ENCODE data around the gene KNCN.

Gene KNCN

GRCh38 chr1:46517010-46517600, 34.3 kb downstream of the KNCN start (continued):
- TF ChIP-seq ZNF16 (tag by site-specific recombination; IDR thresholded peaks at IDR 0.05; ENCODE audit: low read depth), result no peak
- TF ChIP-seq ZNF266 (tag by site-specific recombination; IDR thresholded peaks at IDR 0.05; ENCODE audit: low read depth), result no peak
- TF ChIP-seq ZNF624 (tag by site-specific recombination; IDR thresholded peaks at IDR 0.05), result no peak

- Histone ChIP-seq H3K9me3 (ENCODE audit: control insufficient read depth, insufficient read depth, low read depth, low read length) (no peaks in the 10 kb centered on the region), H3K4me3 (ENCODE audit: low read depth, low read length) (no peak overlapping the region), H3K4me1 (ENCODE audit: control insufficient read depth, insufficient read depth, low read length) (no peaks in the 10 kb centered on the region; the same call in 1 of the 2 replicates), H3K27ac (ENCODE audit: extremely low read depth, low read depth, low read length) (no peak overlapping the region), H3K36me3 (ENCODE audit: control insufficient read depth in 2 of 2, insufficient read depth in 1 of 2, low read length in 2 of 2) (no peaks in the 10 kb centered on the region)
- TF ChIP-seq ZNF830 (tag by site-specific recombination; IDR thresholded peaks at IDR 0.05; ENCODE audit: low read depth), result no peak
- no peak for TF ChIP-seq ZNF555 (tag by site-specific recombination; conservative IDR thresholded peaks at IDR 0.05)
- no peak for TF ChIP-seq PRDM4 (tag by site-specific recombination; IDR thresholded peaks at IDR 0.05)
- no peak for TF ChIP-seq ZNF692 (tag by site-specific recombination; IDR thresholded peaks at IDR 0.05)
- TF ChIP-seq ZNF423 (tag by site-specific recombination; IDR thresholded peaks at IDR 0.05), result no peak
- no peak for TF ChIP-seq ZNF350 (tag by site-specific recombination; IDR thresholded peaks at IDR 0.05)
- no peak for TF ChIP-seq ZBTB44 (tag by site-specific recombination; IDR thresholded peaks at IDR 0.05)
- TF ChIP-seq ZNF292 (tag by site-specific recombination; IDR thresholded peaks at IDR 0.05; ENCODE audit: borderline replicate concordance, low read depth), result no peak
- TF ChIP-seq EGR2 (tag by site-specific recombination; IDR thresholded peaks at IDR 0.05; ENCODE audit: low read depth), result no peak
- TF ChIP-seq ZNF266 (tag by site-specific recombination; IDR thresholded peaks at IDR 0.05; ENCODE audit: low read depth), result no peak
- TF ChIP-seq ZNF184 (tag by site-specific recombination; IDR thresholded peaks at IDR 0.05), result no peak
- POLR2A ChIA-PET, result no interaction called here
- CTCF ChIA-PET, result interaction anchor here (0.7 to 9.0 kb wide), 5 partner anchors 18 to 69 kb away, joined by 3 to 56 read pairs (median 5); no protein-coding TSS in a partner anchor
These were observed 35.1 kb downstream of the KNCN start for GRCh38 chr1:46516200-46516950.

- Histone ChIP-seq H3K4me1 (ENCODE audit: control insufficient read depth, insufficient read depth, low read length) (no peaks in the 10 kb centered on the region; the same call in 1 of the 2 replicates), H3K36me3 (ENCODE audit: control insufficient read depth in 2 of 2, insufficient read depth in 1 of 2, low read length in 2 of 2) (no peaks in the 10 kb centered on the region), H3K4me3 (ENCODE audit: low read depth, low read length) (no peak overlapping the region), H3K27ac (ENCODE audit: extremely low read depth, low read depth, low read length) (no peak overlapping the region), H3K9me3 (ENCODE audit: control insufficient read depth, insufficient read depth, low read depth, low read length) (no peaks in the 10 kb centered on the region)
- ChIA-PET CTCF (interaction anchor here (1.1 to 9.0 kb wide), 6 partner anchors 17 to 74 kb away, joined by 3 to 56 read pairs (median 4); no protein-coding TSS in a partner anchor), POLR2A (no interaction called here)
- no peak for TF ChIP-seq ZBTB49 (tag by site-specific recombination; IDR thresholded peaks at IDR 0.05; ENCODE audit: low read depth)
- no peak for TF ChIP-seq OVOL3 (tag by site-specific recombination; IDR thresholded peaks at IDR 0.05)
- TF ChIP-seq KLF17 (tag by site-specific recombination; IDR thresholded peaks at IDR 0.05), result no peak
- no peak for TF ChIP-seq ZNF214 (tag by site-specific recombination; IDR thresholded peaks at IDR 0.05; ENCODE audit: borderline replicate concordance)
- TF ChIP-seq EGR2 (tag by site-specific recombination; IDR thresholded peaks at IDR 0.05; ENCODE audit: low read depth), result no peak
- no peak for TF ChIP-seq ZNF155 (tag by site-specific recombination; IDR thresholded peaks at IDR 0.05)
- TF ChIP-seq HOXD13 (CRISPR knock-in tag; IDR thresholded peaks at IDR 0.05; ENCODE audit: borderline replicate concordance), result no peak
- no peak for TF ChIP-seq ZBTB44 (tag by site-specific recombination; IDR thresholded peaks at IDR 0.05)
- no peak for TF ChIP-seq ZNF140 (tag by site-specific recombination; IDR thresholded peaks at IDR 0.05)
These were observed 35.9 kb downstream of the KNCN start for GRCh38 chr1:46515576-46515975.

All from HEK293 (cell line).